ENCODE data around the gene GMDS. TPM values are rescaled to one million over a fixed set of nuclear protein-coding genes. Genes with fewer than 3 reads are reported as not detected.

Gene GMDS
- total RNA-seq, 1 donor from 2014 or later, result 27.0 TPM

DNA sequence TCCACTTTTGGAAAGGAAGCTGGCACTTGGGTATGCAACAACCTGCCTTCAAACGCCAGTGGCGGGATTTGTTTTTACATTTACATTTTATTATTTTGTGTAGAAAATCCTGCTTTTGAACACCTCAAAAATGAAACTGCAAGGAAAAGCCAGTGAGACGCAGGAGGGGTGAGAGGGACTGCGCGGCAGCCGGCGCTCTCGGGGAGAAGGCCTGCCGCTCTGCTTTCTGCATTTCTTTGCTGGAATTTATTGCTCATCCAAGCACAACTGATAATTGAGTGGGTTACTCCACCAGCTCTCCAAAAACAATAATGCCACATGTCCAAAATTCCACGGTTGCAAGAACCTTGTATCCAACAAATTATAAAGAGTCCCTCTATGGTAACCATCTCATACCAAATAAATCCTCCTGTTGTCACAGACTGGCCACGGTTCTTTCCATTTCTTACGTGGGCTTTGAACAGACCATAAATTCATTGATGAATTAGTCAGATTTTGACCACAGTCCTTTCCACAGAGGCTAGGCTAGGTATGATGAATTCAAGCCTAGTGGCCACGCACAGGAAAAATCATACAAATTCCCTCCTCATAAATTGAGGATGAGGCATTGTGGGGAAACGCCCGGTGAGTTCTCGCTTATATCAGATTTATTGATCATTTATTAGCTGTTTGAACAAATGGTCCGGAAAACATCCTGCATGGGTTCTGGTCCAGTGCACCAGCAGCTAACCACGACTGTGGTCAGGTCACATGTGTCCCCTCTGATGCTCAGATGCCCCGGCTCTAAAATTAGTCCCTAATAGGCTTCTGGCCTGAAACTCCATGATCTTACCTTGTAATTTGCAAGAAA is 667.3 kb downstream of the GMDS start:
- Histone ChIP-seq H3K36me3 (ENCODE audit: control insufficient read depth, insufficient read depth, low read length) (no peaks in the 10 kb centered on the region), H3K27me3 (ENCODE audit: control insufficient read depth, insufficient read depth, low read length) (peaks cover 3% of the 10 kb centered on the region), H3K4me3 (ENCODE audit: low read depth, low read length) (no peak overlapping the region)
- TF ChIP-seq, protein P1, sequence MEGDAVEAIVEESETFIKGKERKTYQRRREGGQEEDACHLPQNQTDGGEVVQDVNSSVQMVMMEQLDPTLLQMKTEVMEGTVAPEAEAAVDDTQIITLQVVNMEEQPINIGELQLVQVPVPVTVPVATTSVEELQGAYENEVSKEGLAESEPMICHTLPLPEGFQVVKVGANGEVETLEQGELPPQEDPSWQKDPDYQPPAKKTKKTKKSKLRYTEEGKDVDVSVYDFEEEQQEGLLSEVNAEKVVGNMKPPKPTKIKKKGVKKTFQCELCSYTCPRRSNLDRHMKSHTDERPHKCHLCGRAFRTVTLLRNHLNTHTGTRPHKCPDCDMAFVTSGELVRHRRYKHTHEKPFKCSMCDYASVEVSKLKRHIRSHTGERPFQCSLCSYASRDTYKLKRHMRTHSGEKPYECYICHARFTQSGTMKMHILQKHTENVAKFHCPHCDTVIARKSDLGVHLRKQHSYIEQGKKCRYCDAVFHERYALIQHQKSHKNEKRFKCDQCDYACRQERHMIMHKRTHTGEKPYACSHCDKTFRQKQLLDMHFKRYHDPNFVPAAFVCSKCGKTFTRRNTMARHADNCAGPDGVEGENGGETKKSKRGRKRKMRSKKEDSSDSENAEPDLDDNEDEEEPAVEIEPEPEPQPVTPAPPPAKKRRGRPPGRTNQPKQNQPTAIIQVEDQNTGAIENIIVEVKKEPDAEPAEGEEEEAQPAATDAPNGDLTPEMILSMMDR (IDR thresholded peaks at IDR 0.05; ENCODE audit: insufficient read depth, low read length, poor library complexity, severe bottlenecking), result no peak
- DNase-seq (ENCODE audit: low read depth), result no peak

DNA sequence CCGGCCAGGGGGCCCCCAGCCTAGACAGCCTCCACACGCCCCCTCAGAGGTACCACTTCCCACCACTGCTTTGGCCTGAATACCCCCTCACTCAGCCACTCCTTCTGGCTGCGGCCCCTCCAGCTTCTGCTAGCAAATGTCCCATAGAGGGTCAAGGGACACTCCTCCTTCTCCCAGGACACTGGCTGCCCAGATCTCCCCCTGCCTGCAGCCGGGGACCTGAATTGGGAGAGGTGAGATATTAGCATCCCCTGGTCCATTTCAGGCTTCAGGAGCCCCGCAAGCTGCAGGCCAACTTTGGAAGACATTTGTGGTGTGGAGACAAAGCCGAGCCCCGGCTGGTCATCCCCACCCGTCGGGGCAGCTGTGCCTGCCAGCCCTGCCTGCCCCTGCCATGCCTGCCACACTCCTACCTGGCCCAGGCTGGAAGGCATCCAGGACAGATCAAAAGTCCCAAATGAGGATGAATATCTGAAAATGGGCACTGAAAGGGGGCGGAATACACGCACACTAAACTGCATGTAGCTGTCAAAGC is 668.2 kb downstream of the GMDS start:
- H3K4me3 ChIP-seq (ENCODE audit: low read depth, low read length), result no peak overlapping the region
- DNase-seq (ENCODE audit: low read depth), result no peak
- H3K36me3 ChIP-seq (ENCODE audit: control insufficient read depth, insufficient read depth, low read length), result no peaks in the 10 kb centered on the region
- TF ChIP-seq, protein P1 (IDR thresholded peaks at IDR 0.05; ENCODE audit: insufficient read depth, low read length, poor library complexity, severe bottlenecking), result no peak
- peaks cover 3% of the 10 kb centered on the region for H3K27me3 ChIP-seq (ENCODE audit: control insufficient read depth, insufficient read depth, low read length)

DNA sequence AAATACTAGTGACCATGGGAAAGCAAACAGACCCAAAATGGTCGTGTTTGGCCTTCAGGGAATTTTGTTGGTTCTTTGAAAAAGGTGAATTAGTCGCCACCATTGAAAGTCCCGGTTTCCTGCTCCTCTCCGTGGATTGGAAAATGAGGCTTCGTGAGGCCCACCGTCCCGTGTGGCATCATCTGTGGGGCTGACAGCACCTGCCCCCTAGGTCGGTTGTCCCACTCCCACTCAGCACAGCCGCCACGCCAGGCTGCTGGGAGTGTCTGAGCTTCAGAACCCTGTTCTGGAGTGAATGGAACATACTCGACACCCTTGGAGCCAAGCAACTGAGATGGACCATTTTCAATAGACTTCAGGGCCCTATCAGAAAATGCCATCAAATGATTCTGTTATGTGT is 668.7 kb downstream of the GMDS start:
- TF ChIP-seq, protein P1 (IDR thresholded peaks at IDR 0.05; ENCODE audit: insufficient read depth, low read length, poor library complexity, severe bottlenecking), result no peak
- no peak for DNase-seq (ENCODE audit: low read depth)
- no peak overlapping the region for H3K4me3 ChIP-seq (ENCODE audit: low read depth, low read length)
- no peaks in the 10 kb centered on the region for H3K36me3 ChIP-seq (ENCODE audit: control insufficient read depth, insufficient read depth, low read length)
- peaks cover 5% of the 10 kb centered on the region for H3K27me3 ChIP-seq (ENCODE audit: control insufficient read depth, insufficient read depth, low read length)

DNA sequence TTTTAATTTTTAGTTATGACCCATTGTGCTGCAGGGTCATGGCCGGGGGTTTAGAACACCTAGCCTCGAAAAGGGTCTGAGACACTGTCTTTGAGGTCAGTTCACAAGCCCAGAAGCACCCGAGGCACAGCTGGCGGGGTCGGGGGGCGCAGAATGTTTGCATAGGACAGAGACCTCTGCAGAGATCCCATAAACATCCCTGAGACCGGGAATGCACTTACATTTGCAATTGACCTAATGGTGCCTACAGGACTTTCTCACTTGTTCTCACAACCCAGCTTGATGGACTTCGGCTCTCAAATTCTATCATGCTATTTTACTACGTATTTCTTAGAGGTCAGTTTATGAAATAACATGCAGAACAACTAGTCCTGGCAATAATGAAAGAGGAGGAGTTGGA is 669.2 kb downstream of the GMDS start:
- no peak overlapping the region for H3K4me3 ChIP-seq (ENCODE audit: low read depth, low read length)
- no peaks in the 10 kb centered on the region for H3K36me3 ChIP-seq (ENCODE audit: control insufficient read depth, insufficient read depth, low read length)
- peaks cover 5% of the 10 kb centered on the region for H3K27me3 ChIP-seq (ENCODE audit: control insufficient read depth, insufficient read depth, low read length)
- DNase-seq (ENCODE audit: low read depth), result no peak
- TF ChIP-seq, protein P1 (IDR thresholded peaks at IDR 0.05; ENCODE audit: insufficient read depth, low read length, poor library complexity, severe bottlenecking), result no peak

DNA sequence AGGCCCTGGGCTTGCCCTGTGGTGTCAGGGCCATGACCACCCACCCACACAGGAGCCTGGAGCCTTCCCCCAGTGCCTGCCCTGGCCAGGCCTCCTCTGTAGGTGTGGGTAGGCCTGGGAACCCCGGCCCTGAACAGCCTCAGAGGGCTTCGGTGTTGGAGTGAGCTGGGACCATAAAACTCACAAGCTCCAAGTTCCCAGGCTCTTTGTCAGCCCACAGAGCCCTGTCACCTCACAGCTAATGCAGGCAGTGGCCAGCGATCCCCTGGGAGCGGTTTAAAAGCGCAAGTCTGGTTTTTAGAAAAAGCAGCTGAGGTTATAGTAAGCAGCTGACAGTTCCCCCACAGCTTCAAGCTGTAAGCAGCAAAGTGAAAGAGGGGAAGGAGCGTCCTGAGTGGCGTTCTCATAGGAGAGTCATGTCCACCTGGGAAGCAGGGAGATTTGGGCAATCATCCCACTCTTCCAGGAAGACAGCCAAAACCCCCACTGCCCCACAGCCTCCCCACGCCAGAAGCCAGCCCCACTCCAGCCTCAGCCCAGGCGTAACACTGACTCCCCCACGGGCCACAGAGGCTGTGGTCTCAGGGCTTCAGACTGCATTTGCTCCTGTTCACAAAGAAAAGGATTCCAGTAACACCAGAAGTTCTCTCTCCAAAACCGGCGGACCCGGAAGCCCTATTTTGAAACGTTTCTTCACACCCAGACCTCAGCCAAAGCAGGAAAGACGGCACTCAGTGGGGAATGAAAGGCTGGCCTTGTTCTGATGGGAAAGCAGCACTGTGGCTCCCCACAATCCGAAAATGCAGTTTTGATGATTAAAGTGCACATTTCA is 670.0 kb downstream of the GMDS start:
- peaks cover 5% of the 10 kb centered on the region for H3K27me3 ChIP-seq (ENCODE audit: control insufficient read depth, insufficient read depth, low read length)
- H3K36me3 ChIP-seq (ENCODE audit: control insufficient read depth, insufficient read depth, low read length), result no peaks in the 10 kb centered on the region
- TF ChIP-seq, protein P1 (IDR thresholded peaks at IDR 0.05; ENCODE audit: insufficient read depth, low read length, poor library complexity, severe bottlenecking), result no peak
- H3K4me3 ChIP-seq (ENCODE audit: low read depth, low read length), result no peak overlapping the region
- no peak for DNase-seq (ENCODE audit: low read depth)

Data from kidney epithelial cell (primary cell).